Metanephros (tissue), 2 donors: ENCODE results near the gene KDM4C. TPM values are rescaled to one million over a fixed set of nuclear protein-coding genes. Genes with fewer than 3 reads are reported as not detected.

Source experiments
- small RNA-seq: library from RNA; depleted of rRNA; stranded (forward); fragments of <200 nt; gene quantifications from one replicate; pipeline ENCODE3, GENCODE V24; 2014; ENCODE audit warnings: low replicate concordance
- total RNA-seq: library from RNA; depleted of rRNA; stranded (reverse); fragments of >200 nt; gene quantifications from one replicate; pipeline ENCODE4 v1.2.3, GENCODE V29; 2014

KDM4C gene
- total RNA-seq, result 45.2 TPM

GRCh38 chr9:6757456-6758247 is at the start of gene KDM4C:
Gene KDM4C, plus strand, starts transcription at chr9:6757973. Its CDS starts 35,016 bp downstream, at chr9:6792989.

Small RNA genes lying within 50 kb of the gene (small RNA-seq; reads per million reads assigned to genes)
- gene SNRPEP2, result not detected

Other genes starting within 250 kb of the KDM4C start
- gene GLDC, start 112.2 kb upstream of the KDM4C start, total RNA-seq, result 13.4 TPM